Heart left ventricle (tissue), 16 donors: Measurements from ENCODE around the gene SCN2B. TPM values are rescaled to one million over a fixed set of nuclear protein-coding genes. Genes with fewer than 3 reads are reported as not detected.

Experiments
- ATAC-seq, 4 donors: fragments of 200-7000 bp; cut with Tn5 transposase; one replicate each; pipeline ENCODE4 v1.9.1; 2020 to 2022; ENCODE audit warnings: moderate library complexity in 4 of 4, mild to moderate bottlenecking in 3 of 4, moderate number of reproducible peaks in 1 of 4
- DNase-seq, 5 donors: peaks; one replicate each; pipeline ENCODE4 v3.0.0-alpha.2; 2020
- H3K27ac ChIP-seq, 12 donors: fragments of 200-600 bp; sonication (generic) in 4 of 12; one replicate each; pipeline versions ENCODE4 v1.5.0 to v1.8.0; 2016 to 2022; ENCODE audit warnings: mild to moderate bottlenecking in 2 of 12
- H3K27me3 ChIP-seq, 9 donors: fragments of 200-600 bp; sonication (generic) in 2 of 9; one replicate each; pipeline versions ENCODE4 v1.5.1 to v1.8.0; 2016 to 2022; ENCODE audit warnings: mild to moderate bottlenecking in 3 of 9
- H3K36me3 ChIP-seq, 9 donors: fragments of 200-600 bp; sonication (generic) in 2 of 9; one replicate each; pipeline versions ENCODE4 v1.5.0 to v1.8.0; 2018 to 2022; ENCODE audit warnings: mild to moderate bottlenecking in 2 of 9
- H3K4me1 ChIP-seq, 12 donors: fragments of 200-600 bp; sonication (generic) in 4 of 12; one replicate each; pipeline versions ENCODE4 v1.5.0 to v1.8.0; 2016 to 2022; ENCODE audit warnings: mild to moderate bottlenecking in 3 of 12
- H3K4me3 ChIP-seq, 12 donors: fragments of 200-600 bp; sonication (generic) in 4 of 12; one replicate each; pipeline versions ENCODE4 v1.5.0 to v1.8.0; 2017 to 2022; ENCODE audit warnings: mild to moderate bottlenecking in 9 of 12, moderate library complexity in 4 of 12
- H3K9me3 ChIP-seq, 12 donors: fragments of 200-600 bp; sonication (generic) in 4 of 12; one replicate each; pipeline versions ENCODE4 v1.5.0 to v1.8.0; 2016 to 2022; ENCODE audit warnings: mild to moderate bottlenecking in 1 of 12
- CTCF ChIP-seq, 12 donors: fragments of 200-600 bp; sonication (generic) in 4 of 12; IDR thresholded peaks; one replicate each; pipeline versions ENCODE4 v1.5.0 to v1.8.0; 2018 to 2022; ENCODE audit warnings: antibody characterized with exemption in 12 of 12, mild to moderate bottlenecking in 5 of 12
- POLR2A ChIP-seq, 2 donors: fragments of 450-650 bp; IDR thresholded peaks; one replicate each; pipeline ENCODE4 v1.6.1; 2017; ENCODE audit warnings: antibody characterized with exemption in 2 of 2, mild to moderate bottlenecking in 2 of 2, moderate library complexity in 2 of 2
- WGBS, 4 donors: extraction: QIAGEN DNeasy Blood & Tissue Kit in 2 of 4; methylation state at CpG; one replicate each; pipeline versions ENCODE4 v1.1.5 to v1.1.7; 2013 to 2018; 5-methylcytosine and 5-hydroxymethylcytosine counted together
- intact Hi-C, 10 donors: fragments of 100-400 bp; cut with DNase I; formaldehyde crosslinking; loops; one replicate each; pipeline versions ENCODE4 v1.11.1 to v1.14.2; 2022
- polyA plus RNA-seq, 2 donors: library from polyadenylated mRNA; stranded (reverse); fragments of 200-250 nt; gene quantifications; one replicate each; pipeline ENCODE4 v1.2.3, GENCODE V29; 2013
- total RNA-seq, 9 donors: library from RNA; depleted of rRNA in 2 of 9; stranded (reverse); fragments of >200 nt in 2 of 9; fragmentation: NEBNext Ultra II Directional in 3 of 9; extraction: Animal tissue kit (Norgen Biotek cat#: 25700) in 3 of 9; gene quantifications; one replicate each; pipeline versions ENCODE4 v1.1.0 to v1.2.4, GENCODE V29; 2016 to 2023
- donor health status: ischemic (EF 13 %, LVEDD 7.1; RV severe dilation, severe dysfunction).
- donor health status: healthy with polysubstance abuse.
- donor health status: DM: no; HTN: yes; CAD: no.
- donor health status: DM: no; HTN: no; CAD: no.
- donor health status: ischemic (EF 25% LVEDD 6.9; RV normal size, moderate dysfunction).
- donor health status: ischemic (EF 25% LVEDD 5.7; RV mildly dilated, moderate dysfunction).
- donor health status: healthy.
- donor health status: DM: yes; HTN: yes; CAD: no.
- donor health status: ischemic (EF 35%, LVEDD 5.7; RV mildly dilated, moderate dysfunction).
- donor health status: nonischemic (EF 11% LVEDD 7.7; RV severe dilation, severe dysfunction).
- donor health status: DM: yes; HTN: yes; CAD: no.
- donor health status: PGD.
- donor health status: ischemic (EF 29% LVEDD 5.4; RV normal size, mild dysfunction).
- donor health status: nonischemic (EF 23%, LVEDD 6.1; RV moderate dilation, normal function).

Gene SCN2B
- total and polyA plus RNA-seq, 11 donors: 3.6 to 32.5 (median 11.8) TPM

GRCh38 chr11:118152552-118153471, 23.6 kb downstream of the SCN2B start, which contains the start of gene SCN4B:
Gene SCN4B (minus strand): TSS chr11:118152823. CDS start chr11:118152673, 150 bp downstream.
- DNase-seq (peak; percentile 74 to 86 (median 81)), ATAC-seq (peak; percentile 22 to 88 (median 78))
- peaks cover 0 to 36% (median 10%) of the 10 kb centered on the region in 12 donors for H3K4me1 ChIP-seq
- WGBS, 4 donors: 0 to 1% (median 1%) methylated on average over 47 to 88 of the region's 88 CpGs
- no peaks in the 10 kb centered on the region for H3K9me3 ChIP-seq
- intact Hi-C loops: loop anchor here in 1 of 10 donors (5.0 kb wide), 1 partner anchor 139 kb away; no protein-coding TSS in a partner anchor
- TF ChIP-seq POLR2A (IDR thresholded peaks at IDR 0.05) (no peak), CTCF (IDR thresholded peaks at IDR 0.05) (no peak)
- H3K27me3 ChIP-seq: peaks cover 0 to 60% (median 5%) of the 10 kb centered on the region in 9 donors
- peak within 1 kb of the TSS; percentile 40 to 72 (median 58) for H3K4me3 ChIP-seq
- peak within 1 kb of the TSS in 10 of 12 donors; percentile 30 to 69 (median 62) for H3K27ac ChIP-seq
- H3K36me3 ChIP-seq: no peaks in the 10 kb centered on the region

- Histone ChIP-seq H3K9me3 (no peaks in the 10 kb centered on the region), H3K36me3 (no peaks in the 10 kb centered on the region), H3K27me3 (peaks cover 0 to 54% (median 5%) of the 10 kb centered on the region in 9 donors), H3K4me3 (peak overlapping the region; percentile 40 to 72 (median 58)), H3K27ac (peak overlapping the region in 10 of 12 donors; percentile 30 to 69 (median 62)), H3K4me1 (peaks cover 0 to 42% (median 11%) of the 10 kb centered on the region in 12 donors)
- intact Hi-C loops: loop anchor here in 1 of 10 donors (5.0 kb wide), 1 partner anchor 140 kb away; no protein-coding TSS in a partner anchor
- TF ChIP-seq POLR2A (IDR thresholded peaks at IDR 0.05) (no peak), CTCF (IDR thresholded peaks at IDR 0.05) (no peak)
- ATAC-seq (no peak), DNase-seq (peak in 1 of 5 donors; percentile 12)
- WGBS, 4 donors: 10 to 23% (median 19%) methylated on average over 10 to 16 of the region's 16 CpGs
Measured at GRCh38 chr11:118152020-118152551, 24.4 kb downstream of the SCN2B start.

GRCh38 chr11:118151431-118151830, 25.0 kb downstream of the SCN2B start:
- H3K27ac ChIP-seq: peak overlapping the region in 2 of 12 donors; percentile 62 to 69
- H3K9me3 ChIP-seq: no peaks in the 10 kb centered on the region
- intact Hi-C loops: loop anchor here in 1 of 10 donors (5.0 kb wide), 1 partner anchor 141 kb away; no protein-coding TSS in a partner anchor
- ATAC-seq (no peak), DNase-seq (no peak)
- TF ChIP-seq POLR2A (IDR thresholded peaks at IDR 0.05) (no peak), CTCF (IDR thresholded peaks at IDR 0.05) (no peak)
- WGBS, 4 donors: 54 to 65% (median 58%) methylated on average over 5 of the region's 5 CpGs
- peaks cover 0 to 41% (median 10%) of the 10 kb centered on the region in 12 donors for H3K4me1 ChIP-seq
- no peaks in the 10 kb centered on the region for H3K36me3 ChIP-seq
- H3K4me3 ChIP-seq: peak overlapping the region in 8 of 12 donors; percentile 52 to 72 (median 62)
- H3K27me3 ChIP-seq: peaks cover 0 to 48% (median 5%) of the 10 kb centered on the region in 9 donors
